ENCODE results near the gene MRPL38.
A peak's percentile ranks its signal among the peaks of the same experiment; 100 is the strongest.
"Not testable (repeated sequence)": the region's sequence is repeated elsewhere in the genome, so short reads cannot be mapped to it uniquely, and the experiment has no call there.

MRPL38 gene

DNA sequence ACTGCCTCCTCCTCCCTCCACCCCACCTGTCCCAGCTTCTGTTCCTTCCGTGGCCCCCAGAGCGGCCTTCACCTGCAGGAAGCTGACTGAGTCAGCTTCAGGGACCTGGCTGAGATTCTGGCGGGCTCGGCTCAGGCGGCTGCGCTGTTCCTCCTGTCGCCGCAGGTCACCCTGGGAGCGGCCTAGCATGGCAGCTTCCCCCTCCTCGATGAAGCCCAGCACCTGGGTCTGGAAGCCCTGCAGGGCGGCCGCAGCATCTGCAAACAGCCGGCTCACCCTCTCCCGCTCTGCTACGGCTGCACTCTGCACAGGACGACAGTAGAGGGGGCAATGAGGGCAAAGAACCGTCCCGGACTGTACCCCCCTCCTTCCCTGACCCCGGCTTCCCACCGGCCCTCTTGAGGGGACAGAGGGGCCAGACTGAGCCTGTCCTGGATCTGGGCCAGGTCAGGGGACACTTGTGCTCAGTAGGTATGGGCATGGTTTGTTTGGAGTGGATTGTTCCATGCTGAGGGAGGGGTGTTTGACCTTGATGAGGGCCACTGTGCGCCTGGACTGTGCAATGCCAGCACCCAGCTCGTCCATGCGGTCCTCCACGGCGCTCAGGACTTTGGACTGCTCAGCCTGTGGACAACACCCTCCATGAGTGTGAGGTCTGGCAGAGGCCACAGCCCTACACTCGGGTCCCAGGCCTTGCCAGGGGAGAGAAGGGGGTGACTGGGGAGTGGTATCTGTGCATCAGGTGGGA is 28.3 kb downstream of the MRPL38 start:
- peak; percentile 65 for DNase-seq (ENCODE audit: low read depth)

DNA sequence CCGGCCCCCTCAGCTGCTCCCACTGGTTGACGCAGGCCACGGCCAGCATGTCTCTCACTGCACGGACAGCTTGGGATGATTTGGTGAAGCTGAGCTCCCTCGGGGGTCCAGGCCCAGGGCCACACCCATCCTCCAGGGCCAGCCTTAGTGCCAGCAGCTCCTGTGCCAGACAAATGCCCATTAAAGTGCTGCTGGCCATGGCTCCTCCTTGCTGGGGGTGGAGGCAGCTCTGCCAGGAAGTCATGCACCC is 28.8 kb downstream of the MRPL38 start:
- no peak for DNase-seq (ENCODE audit: low read depth)

GRCh38 chr17:75875182-75875939 is 29.3 kb downstream of the MRPL38 start:
- DNase-seq (ENCODE audit: low read depth): no peak

DNA sequence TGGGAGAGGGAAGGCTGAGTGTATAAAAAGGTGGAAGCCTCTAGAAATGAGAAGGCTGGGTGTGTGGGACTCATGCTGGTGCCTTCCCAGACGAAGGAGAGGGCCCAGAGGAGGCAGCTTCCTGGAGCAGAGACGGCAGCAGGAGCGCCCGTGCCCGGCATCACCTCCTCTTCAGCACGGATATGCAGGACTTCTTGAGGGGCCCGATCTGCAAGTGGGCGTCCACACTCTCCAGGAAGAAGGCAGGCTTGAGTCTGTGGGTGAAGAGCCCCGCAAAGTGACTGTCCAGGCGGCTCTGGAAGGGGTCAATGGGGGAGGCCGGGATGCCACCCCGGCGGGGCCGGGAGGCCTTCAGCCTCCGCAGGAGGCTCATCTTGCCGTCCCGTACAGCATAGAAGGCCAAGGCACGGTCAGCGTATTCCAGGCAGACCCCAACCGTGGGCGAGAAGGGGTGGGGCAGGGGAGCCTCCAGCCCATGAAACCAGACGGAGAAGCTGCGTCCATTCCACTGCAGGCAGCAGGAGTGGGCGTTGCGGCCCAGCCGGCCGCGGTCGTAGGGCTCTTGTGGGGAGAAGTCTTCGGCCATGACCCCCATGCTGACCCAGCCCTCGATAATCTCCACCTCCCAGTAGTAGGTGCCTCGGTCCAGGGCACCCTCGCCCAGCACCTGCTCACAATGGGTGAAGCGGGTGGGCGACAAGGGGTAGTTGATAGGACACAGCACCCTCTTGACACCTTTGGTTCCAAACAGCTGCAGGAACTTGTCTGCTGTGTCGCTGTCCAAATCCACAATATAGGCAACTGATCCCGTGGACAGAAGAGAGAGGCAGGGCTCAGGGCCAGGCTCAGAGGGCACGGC is 30.1 kb downstream of the MRPL38 start:
- no peak for DNase-seq (ENCODE audit: low read depth)

DNA sequence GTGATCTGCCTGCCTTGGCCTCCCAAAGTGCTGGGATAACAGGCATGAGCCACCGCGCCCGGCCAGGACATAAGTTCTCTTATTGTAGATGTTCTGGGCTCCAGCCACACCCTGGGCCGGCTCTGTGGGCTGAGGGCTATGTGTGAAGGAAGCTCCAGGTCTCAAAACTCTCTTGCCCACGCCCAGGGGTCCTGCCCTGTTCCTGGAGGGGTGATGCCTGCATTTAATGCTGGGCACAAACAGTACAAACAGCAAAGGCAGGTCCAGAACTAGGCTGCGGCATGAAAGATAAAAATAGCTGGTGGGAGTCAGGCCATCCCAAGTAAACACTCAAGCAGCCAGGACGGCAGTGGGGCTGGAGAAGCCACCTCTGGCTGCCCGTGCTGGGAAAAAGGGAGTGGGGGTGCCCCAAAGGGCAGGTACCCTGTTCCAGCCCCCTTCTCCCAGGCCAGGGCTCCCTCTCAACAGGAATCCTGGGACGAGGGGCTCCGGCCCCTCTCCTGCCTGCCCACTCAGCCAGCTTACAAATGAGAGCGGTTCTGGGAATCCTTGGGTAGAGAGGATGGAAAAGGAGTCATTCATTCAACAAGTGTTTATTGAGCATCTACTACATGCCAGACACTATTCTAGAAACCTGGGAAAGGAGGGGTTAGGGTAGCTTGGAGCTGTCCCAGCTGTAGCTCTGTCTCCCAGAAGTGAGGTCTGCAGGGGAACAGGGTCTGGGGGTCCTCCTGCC is 30.9 kb downstream of the MRPL38 start:
- DNase-seq (ENCODE audit: low read depth): no peak

DNA sequence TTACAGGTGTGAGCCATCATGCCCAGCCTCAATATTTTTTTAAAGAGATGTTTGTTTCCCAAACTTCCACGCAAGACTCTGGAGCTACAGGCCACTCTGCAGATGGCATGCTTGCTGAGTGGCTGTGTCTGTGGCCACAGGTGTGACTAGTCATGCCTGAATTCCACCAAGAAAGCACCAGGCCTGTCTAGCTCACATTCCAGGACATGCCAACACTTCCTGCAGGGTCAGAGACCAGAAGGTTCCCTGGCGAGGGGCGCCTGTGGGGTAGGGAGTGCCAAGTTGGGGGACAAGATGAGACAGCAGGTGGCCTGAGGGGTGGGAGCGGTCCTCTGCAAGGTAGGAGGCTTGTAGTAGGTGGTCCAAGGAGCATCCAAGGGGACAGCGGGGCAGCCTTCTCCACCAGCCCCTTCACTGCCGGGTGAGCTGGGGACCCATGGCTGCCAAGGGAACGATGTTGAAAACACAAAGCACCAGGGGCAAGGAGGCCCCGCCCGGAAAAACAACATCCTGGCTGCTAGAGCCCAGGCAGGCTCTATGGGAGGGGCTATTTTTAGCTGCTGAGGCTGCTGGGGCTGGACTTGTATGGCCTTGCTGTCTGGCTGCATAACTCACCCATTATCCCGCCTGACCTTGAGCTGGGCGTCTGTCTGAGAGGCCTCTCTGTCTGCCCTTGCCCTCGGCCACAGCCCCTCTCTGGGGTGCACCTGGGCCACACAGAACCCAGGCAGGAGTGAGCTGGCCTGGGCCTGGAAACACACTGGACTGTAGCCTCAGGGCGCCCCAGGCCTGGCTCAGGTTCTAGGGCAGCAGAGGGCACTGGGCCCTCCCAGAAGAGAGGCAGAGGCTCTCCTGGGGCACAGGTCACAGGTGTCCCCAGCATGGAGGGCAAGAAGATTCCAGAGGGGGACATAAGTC is 32.0 kb downstream of the MRPL38 start:
- DNase-seq (ENCODE audit: low read depth): no peak

- not testable (repeated sequence) for DNase-seq (ENCODE audit: low read depth)
These were observed 34.5 kb downstream of the MRPL38 start for GRCh38 chr17:75870228-75870627.

GRCh38 chr17:75869282-75870141 is 35.2 kb downstream of the MRPL38 start:
- DNase-seq (ENCODE audit: low read depth): no peak

GRCh38 chr17:75868730-75869281 is 35.9 kb downstream of the MRPL38 start:
- DNase-seq (ENCODE audit: low read depth): not testable (repeated sequence)

DNA sequence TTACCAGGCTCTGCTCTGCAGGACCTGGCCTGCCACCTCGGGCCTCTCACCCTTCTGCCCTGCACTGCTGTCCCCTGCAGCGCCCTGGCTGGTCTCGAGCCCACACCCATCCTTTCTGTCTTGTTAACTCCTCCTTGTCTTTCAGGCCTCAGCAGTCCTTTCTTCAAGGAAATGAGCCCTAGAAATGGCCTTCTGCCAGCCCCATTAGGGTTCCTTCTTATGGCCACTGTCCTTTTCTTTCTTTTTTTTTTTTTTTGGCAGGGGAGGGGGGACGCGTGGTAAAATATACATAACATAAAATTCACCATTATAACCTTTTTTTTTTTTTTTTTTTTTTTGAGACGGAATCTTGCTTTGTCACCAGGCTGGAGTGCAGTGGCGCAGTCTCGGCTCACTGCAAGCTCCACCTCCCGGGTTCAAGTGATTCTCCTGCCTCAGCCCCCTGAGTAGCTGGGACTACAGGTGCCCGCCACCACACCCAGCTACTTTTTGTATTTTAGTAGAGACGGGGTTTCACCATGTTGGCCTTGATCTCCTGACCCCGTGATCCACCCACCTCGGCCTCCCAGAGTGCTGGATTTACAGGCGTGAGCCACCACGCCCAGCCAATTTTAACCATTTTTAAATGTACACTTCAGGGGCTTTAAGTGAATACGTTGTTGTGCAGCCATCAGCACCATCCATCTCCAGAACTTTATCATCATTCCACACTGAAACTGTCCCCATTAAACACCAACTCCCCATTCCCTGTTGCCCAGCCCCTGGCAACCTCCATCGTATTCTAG is 39.1 kb downstream of the MRPL38 start:
- not testable (repeated sequence) for DNase-seq (ENCODE audit: low read depth)

DNA sequence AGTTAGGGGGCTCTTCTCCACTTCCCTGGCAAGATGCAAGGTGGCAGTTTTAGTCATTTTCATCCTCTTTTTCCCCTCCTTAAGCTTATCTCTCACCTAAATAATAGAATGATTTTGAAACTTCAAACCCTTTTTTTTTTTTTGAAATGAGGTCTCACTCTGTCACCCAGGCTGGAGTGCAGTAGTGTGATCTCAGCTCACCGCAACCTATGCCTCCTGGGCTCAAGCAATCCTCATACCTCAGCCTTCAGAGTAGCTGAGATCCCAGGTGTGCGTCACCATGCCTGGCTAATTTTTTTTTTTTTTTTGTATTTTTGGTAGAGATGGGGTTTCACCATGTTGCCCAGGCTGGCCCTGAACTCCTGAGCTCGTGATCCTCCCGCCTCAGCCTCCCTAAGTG is 39.8 kb downstream of the MRPL38 start:
- DNase-seq (ENCODE audit: low read depth): not testable (repeated sequence)

GRCh38 chr17:75864448-75864871 is 40.2 kb downstream of the MRPL38 start:
- no peak for DNase-seq (ENCODE audit: low read depth)

GRCh38 chr17:75861927-75862317 is 42.8 kb downstream of the MRPL38 start:
- no peak for DNase-seq (ENCODE audit: low read depth)

GRCh38 chr17:75859358-75859757 is 45.3 kb downstream of the MRPL38 start:
- DNase-seq (ENCODE audit: low read depth): not testable (repeated sequence)

DNA sequence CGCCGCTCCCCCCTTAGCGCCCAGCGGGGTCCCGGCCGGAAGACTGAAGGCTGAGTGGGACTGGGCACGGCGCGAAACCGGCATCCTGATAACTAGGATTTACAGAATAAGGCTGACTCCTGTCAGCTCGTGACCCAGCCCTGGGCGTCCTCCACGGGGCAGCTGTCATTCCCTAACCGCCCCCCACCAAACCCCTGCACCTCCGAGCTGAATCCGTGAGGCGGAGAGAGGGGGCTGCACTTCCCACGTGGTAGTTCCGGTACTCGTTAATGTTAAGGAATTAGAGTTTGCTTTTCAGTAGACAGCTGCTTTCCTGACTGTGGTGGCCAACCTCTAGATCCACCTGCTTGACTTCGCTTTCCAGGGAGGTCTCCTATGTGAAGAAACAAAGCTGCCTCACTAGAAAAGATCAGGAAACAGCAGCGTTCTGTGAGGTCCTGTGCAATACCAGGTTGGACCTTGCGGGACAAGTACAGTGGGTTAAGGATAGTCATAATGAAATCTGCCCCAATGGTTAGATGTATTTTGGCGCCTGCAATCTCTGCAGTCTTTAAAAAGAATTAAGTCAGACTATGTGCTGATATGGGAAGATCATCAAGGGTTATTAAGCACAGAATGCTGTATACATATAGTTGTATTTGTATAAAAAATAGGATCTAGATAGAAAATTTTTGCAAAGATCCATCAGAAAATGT is 48.5 kb downstream of the MRPL38 start:
- DNase-seq (ENCODE audit: low read depth): no peak

- peak; percentile 94 for DNase-seq (ENCODE audit: low read depth)
These were observed 49.2 kb downstream of the MRPL38 start, which contains the start of gene WBP2 for GRCh38 chr17:75855310-75856061. Gene WBP2, minus strand, starts transcription at chr17:75855335. Its CDS starts 38 bp downstream, at chr17:75855297.

- no peak for DNase-seq (ENCODE audit: low read depth)
These were observed 49.8 kb downstream of the MRPL38 start for GRCh38 chr17:75854881-75855309.
